Sciatic nerve (tissue), 2 donors: ENCODE results near the gene VAMP5. TPM values are rescaled to one million over a fixed set of nuclear protein-coding genes. Genes with fewer than 3 reads are reported as not detected.
"Not testable (repeated sequence)": the region's sequence is repeated elsewhere in the genome, so short reads cannot be mapped to it uniquely, and the experiment has no call there.

Source experiments
- ATAC-seq: fragments of 200-7000 bp; cut with Tn5 transposase; one replicate; pipeline ENCODE4 v1.9.1; 2020; ENCODE audit warnings: mild to moderate bottlenecking, moderate library complexity
- DNase-seq: peaks from one replicate; pipeline ENCODE4 v3.0.0-alpha.2; 2020; ENCODE audit warnings: low spot score
- intact Hi-C: fragments of 100-400 bp; cut with DNase I; formaldehyde crosslinking; loops from one replicate; pipeline ENCODE4 v1.14.2; 2022
- total RNA-seq: library from RNA; stranded (reverse); fragmentation: NEBNext Ultra II Directional; extraction: Animal tissue kit (Norgen Biotek cat#: 25700); gene quantifications from one replicate; pipeline ENCODE4 v1.2.1, GENCODE V29; 2021
- donor health status: DM: no; HTN: no; CAD: no.
- donor health status: DM: no; HTN: no; CAD: no.

VAMP5 gene
- total RNA-seq, 1 donor from 2014 or later: 71.2 TPM

GRCh38 chr2:85548608-85548900, 35.7 kb upstream of the VAMP5 start:
- no peak for ATAC-seq
- DNase-seq: no peak
- intact Hi-C loops: no loop called here

DNA sequence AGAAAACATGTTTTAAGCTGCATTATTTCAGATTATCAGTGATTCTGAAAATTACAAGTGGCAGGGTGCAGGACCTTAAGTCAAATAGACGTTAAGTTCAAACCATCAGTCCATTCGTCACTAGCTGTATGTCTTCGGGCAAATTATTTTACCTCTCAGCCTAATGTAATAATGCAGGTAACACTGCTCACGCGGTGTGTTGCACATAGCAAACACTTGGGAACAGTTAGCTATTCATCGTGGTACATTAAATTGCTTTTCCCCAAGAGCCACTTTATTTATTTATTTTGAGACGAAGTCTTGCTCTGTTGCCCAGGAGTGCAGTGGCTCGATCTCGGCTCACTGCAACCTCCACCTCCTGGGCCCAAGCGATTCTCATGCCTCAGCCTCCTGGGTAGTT, 35.1 kb upstream of the VAMP5 start:
- intact Hi-C loops: no loop called here
- no peak for ATAC-seq

DNA sequence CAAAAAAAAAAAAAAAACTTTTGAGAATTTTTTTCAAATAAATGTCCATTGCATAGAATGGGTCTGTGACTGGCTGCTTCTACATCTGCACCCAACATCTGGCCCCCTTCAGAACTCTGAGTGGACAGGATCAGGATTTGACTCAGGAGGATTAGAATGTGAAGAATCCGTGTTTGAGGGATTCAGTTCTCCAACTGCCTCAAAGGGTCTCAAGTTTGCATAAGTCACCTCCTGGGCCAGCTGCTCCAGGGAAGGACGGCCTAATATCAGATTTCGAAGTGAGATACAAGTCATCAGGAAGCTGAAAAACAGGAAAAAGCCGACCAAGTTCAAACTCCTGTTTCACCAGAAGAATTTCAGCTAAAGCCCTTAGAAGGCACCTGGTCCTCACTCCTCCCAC, 34.4 kb upstream of the VAMP5 start:
- ATAC-seq (no peak), DNase-seq (no peak)
- intact Hi-C loops: no loop called here

More for the DNA sequence above, 35.1 kb upstream of the VAMP5 start:
- DNase-seq: no peak

DNA sequence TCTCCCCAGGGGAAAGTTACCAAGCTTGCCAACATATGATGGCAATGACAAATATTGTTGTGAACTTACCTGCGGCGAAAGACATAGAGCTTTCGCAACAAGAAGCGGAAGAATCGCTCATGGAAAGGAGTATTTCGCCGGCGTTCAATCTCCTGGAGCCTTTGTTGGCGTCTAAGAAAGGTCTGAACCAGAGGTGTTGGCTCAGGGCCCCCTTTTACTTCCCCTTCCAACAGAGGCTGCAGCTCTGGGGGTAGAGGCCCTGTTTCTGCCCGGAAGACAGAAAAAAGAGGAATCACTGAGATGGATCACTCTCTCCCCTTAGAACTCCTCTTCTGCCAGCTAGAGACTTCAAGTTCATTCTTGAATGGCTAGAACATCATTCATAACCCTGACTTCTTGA, 33.7 kb upstream of the VAMP5 start:
- no peak for DNase-seq

DNA sequence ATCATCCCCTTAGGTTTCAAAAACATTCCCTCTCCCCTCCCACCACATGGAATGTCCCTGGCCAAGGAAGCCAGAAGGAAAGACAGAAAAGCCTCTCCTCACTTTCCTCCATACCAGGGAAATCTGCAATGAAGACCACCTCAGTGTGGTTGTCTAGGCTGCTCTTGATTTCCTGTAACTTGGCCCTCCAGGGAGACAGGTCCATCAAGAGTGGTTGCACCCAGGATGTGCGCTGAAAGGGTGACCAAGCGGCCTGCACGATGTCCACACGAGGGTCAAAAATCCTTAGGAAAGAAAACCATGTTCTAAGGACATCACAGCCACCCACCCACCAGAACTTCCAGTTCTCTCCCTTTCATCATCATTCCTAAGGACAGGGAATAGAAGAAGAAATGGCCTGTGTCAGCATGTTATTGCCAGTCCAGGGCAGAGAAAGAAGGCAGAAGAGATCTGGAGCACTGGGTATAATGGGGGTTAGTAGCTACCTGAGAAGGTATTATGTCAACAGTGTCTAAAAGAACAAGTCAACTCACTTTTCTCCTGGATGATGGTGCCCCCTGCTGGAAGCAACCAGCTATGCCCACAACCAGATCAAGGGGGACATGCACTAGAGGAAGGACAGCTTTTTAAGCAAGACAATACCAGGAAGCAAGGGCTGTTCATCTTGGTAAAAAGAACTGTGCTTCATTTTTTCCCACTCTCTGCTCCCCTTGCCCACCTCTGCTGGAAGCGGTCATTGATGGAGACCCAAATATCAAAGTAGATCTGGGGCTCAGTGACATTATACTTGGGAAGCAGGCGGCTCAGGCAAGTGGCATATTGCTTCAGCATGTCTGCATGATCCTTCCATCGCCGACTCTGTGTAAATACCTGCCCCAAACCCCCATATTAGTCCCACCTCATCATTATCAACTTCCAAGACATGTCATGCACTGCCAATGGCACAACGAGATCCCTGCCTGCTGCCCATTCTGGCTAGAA, 32.2 kb upstream of the VAMP5 start:
- intact Hi-C loops: loop anchor here (2.0 kb wide), 1 partner anchor 131 kb away; no protein-coding TSS in a partner anchor
- ATAC-seq: peak; percentile 82
- DNase-seq: peak; percentile 90

More for the DNA sequence above, 33.7 kb upstream of the VAMP5 start:
- intact Hi-C loops: no loop called here
- ATAC-seq: peak; percentile 45

DNA sequence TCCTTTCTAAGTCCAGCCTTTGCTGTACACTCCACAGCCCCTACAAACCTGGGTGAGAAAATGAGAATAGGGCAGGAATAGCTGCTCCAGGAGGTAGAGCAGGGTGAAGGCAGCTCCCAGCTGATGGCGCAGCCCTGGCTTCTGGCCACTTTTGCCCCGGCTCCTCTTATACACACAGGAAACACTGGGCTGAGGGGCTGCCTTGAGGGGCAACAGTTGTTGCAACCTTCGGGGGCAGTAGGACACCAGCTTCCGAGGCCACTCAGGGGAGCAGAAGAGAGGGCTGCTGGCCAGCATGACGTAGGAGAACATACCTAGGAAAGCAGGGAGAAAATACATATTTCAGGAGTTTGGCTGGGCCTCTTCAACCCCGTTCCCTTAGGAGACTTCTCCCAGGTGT, 31.0 kb upstream of the VAMP5 start:
- DNase-seq: no peak
- intact Hi-C loops: loop anchor here (2.0 kb wide), 1 partner anchor 132 kb away; no protein-coding TSS in a partner anchor
- no peak for ATAC-seq

- DNase-seq (no peak), ATAC-seq (no peak)
- intact Hi-C loops: no loop called here
Observed at GRCh38 chr2:85554980-85555612, 29.1 kb upstream of the VAMP5 start.

DNA sequence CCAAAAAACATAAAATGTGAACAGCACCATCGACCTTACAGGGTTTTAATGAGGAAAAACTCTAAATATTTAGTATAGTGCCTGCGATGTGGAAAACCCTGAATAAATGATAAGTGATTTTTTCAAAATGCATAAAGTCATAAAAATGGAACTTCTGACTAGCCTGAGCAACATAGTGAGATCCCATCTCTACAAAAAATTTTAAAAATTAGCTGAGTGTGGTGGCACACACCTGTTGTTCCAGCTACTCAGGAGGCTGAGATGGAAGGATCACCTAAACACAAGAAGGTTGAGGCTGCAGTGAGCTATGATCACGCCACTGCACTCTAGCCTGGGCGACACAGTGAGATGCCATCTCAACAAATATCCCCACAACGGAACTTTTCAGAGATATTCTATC, 27.1 kb upstream of the VAMP5 start:
- no peak for DNase-seq
- ATAC-seq: no peak
- intact Hi-C loops: no loop called here

DNA sequence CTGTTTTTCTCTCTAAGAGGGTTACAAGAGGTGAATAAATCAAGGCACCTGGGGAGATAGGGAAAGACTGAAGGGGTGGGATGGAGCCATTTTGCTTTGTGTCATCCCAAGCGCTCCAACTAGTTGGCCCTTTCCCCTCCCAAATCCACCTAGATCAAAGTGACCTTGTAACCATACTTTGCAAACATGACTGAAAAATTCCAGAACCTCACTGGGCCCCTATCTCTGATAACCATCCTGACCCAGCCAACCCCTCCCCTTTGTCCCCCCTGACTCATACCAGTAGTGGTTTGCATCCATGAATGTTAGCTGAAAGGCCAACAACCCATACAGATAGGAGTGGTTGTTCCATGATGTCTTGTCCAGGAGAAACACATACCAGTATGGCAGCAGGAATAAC, 26.1 kb upstream of the VAMP5 start:
- DNase-seq (no peak), ATAC-seq (no peak)
- intact Hi-C loops: no loop called here

- intact Hi-C loops, ATAC-seq, DNase-seq: not testable (repeated sequence)
Observed at GRCh38 chr2:85560403-85560726, 23.9 kb upstream of the VAMP5 start.

GRCh38 chr2:85560812-85561279, 23.4 kb upstream of the VAMP5 start:
- ATAC-seq: peak; percentile 53
- intact Hi-C loops: no loop called here
- no peak for DNase-seq

DNA sequence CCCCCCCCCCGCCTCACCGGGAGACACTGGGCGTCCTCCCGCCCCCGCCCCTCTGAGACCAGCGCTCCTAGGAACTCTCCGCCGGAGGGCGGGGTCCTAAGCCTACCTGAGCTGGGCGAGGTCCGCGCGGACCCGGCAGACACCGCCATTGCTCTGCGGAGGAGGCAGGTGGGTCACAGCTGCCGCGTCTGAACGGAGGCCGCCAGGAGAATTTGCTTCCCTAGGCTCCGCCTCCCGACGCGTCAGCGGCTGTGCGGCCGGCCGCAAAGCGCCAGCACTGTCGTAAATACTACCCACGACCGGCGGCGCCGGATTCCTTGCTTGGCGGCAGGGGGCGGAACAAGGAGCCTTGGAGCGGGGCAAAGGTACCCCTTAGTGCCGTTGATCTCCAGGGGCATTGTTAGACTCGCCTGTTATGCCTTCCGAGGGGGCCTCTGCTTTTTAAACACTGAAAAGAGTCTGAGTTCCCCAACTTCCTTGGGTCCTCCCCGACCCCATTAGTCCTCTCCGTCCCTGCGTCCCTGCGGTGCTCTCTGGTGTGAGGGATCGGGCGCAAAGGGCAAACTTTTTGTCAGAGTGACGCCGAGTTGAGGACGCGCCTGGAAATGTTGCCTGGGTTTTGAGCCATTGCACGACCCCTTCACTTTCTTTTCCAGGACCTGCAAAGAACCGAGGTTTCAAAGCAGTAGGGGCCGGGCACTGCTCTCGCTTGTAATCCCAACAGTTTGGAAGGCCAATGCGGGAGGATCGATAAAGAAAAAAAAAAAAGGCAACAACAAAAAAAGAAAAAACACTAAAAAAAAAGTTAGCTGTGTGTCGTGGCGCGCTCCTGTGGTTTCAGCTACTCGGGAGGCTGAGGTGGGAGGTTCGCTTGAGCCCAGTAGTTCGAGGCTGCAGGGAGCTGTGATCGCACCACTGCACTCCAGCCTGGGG, 22.7 kb upstream of the VAMP5 start, which contains the start of gene GGCX:
Gene GGCX (minus strand): TSS at position 214 of the 933 bp plus-strand sequence. CDS start 65 bp downstream, at position 149.
- ATAC-seq (peak; percentile 97), DNase-seq (peak; percentile 98)
- intact Hi-C loops: no loop called here

DNA sequence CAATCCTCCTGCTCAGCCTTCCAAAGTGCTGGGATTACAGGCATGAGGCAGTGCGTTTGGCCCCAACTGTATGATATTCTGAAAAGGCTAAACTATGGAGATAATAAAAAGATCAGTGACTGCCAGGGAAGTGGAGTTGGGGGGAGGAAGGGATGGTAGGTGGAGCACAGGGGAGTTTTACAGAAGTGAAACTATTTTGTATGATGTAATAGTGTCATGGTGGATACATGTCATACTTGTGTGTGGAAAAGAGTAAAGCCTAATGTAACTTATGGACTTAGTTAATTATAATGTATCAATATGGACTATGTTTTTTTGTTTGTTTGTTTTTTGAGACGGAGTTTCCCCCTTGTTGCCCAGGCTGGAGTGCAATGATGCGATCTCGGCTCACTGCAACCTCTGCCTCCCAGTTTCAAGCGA, 20.1 kb upstream of the VAMP5 start:
- intact Hi-C loops: no loop called here
- no peak for DNase-seq
- ATAC-seq: no peak

GRCh38 chr2:85566265-85566664, 18.0 kb upstream of the VAMP5 start:
- DNase-seq: no peak
- ATAC-seq: no peak
- intact Hi-C loops: no loop called here

GRCh38 chr2:85575739-85576138, 8.5 kb upstream of the VAMP5 start:
- intact Hi-C loops: no loop called here
- ATAC-seq: no peak
- no peak for DNase-seq

DNA sequence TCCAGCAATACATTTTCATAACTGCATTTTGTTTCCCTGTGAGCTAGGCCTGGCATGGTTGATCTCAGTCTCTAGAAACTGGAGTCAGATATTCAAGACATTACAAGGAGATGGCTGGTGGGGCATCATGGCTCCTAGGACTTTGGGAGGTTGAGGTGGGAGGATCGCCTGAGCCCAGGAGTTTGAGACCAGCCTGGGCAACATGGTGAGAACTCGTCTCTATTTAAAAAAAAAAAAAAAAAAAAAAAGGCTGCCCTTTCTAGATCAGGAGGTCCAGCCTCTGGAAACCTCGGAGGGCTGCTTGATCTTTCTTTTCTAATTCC, 7.2 kb upstream of the VAMP5 start:
- DNase-seq: no peak
- intact Hi-C loops: no loop called here
- ATAC-seq: no peak

- DNase-seq (no peak), ATAC-seq (peak; percentile 48)
- intact Hi-C loops: no loop called here
Observed at GRCh38 chr2:85577386-85578242, 6.6 kb upstream of the VAMP5 start, which contains the start of gene VAMP8. TSS of gene VAMP8 (plus strand) at chr2:85577586. CDS start at chr2:85577647, 61 bp downstream.
